Measurements from ENCODE around the gene CABP7. TPM values are rescaled to one million over a fixed set of nuclear protein-coding genes. Genes with fewer than 3 reads are reported as not detected.

CABP7 gene
- total and polyA plus RNA-seq, 2 donors (not counting 1 experiment from before 2014, with no cell fraction given): 0.03 TPM; not detected in 1

DNA sequence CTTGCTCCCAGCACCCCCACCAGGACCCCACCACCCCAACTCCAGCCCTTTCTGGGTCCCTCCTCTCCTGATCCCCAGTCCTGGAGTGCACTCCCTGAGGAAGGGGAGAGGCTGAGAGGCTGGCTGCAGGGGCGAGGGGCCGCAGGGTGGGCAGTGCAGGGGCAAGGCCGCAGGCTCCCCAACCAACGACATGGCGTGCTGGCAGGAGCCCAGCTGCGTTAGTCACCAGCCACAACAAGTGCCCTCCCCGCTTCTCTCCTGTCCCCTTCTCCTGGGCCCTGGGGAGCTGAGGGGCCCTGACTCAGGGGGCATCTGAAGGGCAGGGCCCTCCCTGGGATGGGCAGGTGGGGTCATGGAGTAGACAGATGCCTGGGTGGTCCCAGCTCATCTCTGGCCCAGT, 2.3 kb downstream of the CABP7 start:
- H3K27ac ChIP-seq (ENCODE audit: low read length in 2 of 2): no peak overlapping the region
- WGBS (ENCODE audit: insufficient coverage): 85% methylated on average over 7 of the region's 7 CpGs
- intact Hi-C loops (cut with micrococcal nuclease): no loop called here
- H4K20me1 ChIP-seq (ENCODE audit: control insufficient read depth, insufficient read depth, low read length, poor library complexity, severe bottlenecking): no peaks in the 10 kb centered on the region
- H3K27me3 ChIP-seq (replicated peaks in 1 of 4; ENCODE audit: control extremely low read depth in 1 of 4, control insufficient read depth in 3 of 4, insufficient read depth in 4 of 4, low read length in 3 of 4): peaks cover 0 to 33% (median 12%) of the 10 kb centered on the region in 4 experiments
- Mint-ChIP-seq H3K4me1 (peaks cover 9% of the 10 kb centered on the region), H3K27ac (no peak overlapping the region), H3K27me3 (peaks cover 27% of the 10 kb centered on the region), H3K9me3 (ENCODE audit: insufficient read depth) (no peaks in the 10 kb centered on the region), H3K4me3 (no peak overlapping the region)
- H2AFZ ChIP-seq (ENCODE audit: insufficient read depth, low read depth, low read length, poor library complexity, severe bottlenecking): no peak overlapping the region
- H3K79me2 ChIP-seq (ENCODE audit: control insufficient read depth, insufficient read depth, low read length): no peaks in the 10 kb centered on the region
- H3K4me1 ChIP-seq (ENCODE audit: control insufficient read depth in 2 of 2, insufficient read depth in 2 of 2, low read length in 2 of 2): peaks cover 7 to 8% of the 10 kb centered on the region in 2 donors
- H3K4me2 ChIP-seq (replicated peaks; ENCODE audit: low read depth, low read length, poor library complexity, severe bottlenecking): no peak overlapping the region
- ChIA-PET CTCF (no interaction called here), POLR2A (no interaction called here)
- DNase-seq (no peak), ATAC-seq (ENCODE audit: low read depth) (no peak)
- H3K4me3 ChIP-seq (ENCODE audit: control extremely low read depth in 1 of 5, extremely low read depth in 1 of 5, insufficient read depth in 1 of 5, low read depth in 2 of 5, low read length in 4 of 5): no peak overlapping the region
- H3K9me3 ChIP-seq (ENCODE audit: control extremely low read depth in 1 of 3, control insufficient read depth in 2 of 3, insufficient read depth in 1 of 3, low read length in 2 of 3): no peaks in the 10 kb centered on the region
- H3K9ac ChIP-seq (ENCODE audit: low read length): no peak overlapping the region
- TF ChIP-seq, protein P1, sequence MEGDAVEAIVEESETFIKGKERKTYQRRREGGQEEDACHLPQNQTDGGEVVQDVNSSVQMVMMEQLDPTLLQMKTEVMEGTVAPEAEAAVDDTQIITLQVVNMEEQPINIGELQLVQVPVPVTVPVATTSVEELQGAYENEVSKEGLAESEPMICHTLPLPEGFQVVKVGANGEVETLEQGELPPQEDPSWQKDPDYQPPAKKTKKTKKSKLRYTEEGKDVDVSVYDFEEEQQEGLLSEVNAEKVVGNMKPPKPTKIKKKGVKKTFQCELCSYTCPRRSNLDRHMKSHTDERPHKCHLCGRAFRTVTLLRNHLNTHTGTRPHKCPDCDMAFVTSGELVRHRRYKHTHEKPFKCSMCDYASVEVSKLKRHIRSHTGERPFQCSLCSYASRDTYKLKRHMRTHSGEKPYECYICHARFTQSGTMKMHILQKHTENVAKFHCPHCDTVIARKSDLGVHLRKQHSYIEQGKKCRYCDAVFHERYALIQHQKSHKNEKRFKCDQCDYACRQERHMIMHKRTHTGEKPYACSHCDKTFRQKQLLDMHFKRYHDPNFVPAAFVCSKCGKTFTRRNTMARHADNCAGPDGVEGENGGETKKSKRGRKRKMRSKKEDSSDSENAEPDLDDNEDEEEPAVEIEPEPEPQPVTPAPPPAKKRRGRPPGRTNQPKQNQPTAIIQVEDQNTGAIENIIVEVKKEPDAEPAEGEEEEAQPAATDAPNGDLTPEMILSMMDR (IDR thresholded peaks at IDR 0.05): no peak
- no peak for TF ChIP-seq EZH2 (IDR thresholded peaks at IDR 0.05; ENCODE audit: borderline replicate concordance, insufficient read depth, low read depth, low read length, poor library complexity, severe bottlenecking)
- no peaks in the 10 kb centered on the region for H3K36me3 ChIP-seq (replicated peaks in 1 of 2; ENCODE audit: control extremely low read depth in 1 of 2, control insufficient read depth in 1 of 2, extremely low read depth in 1 of 2, insufficient read depth in 2 of 2, low read length in 1 of 2)

DNA sequence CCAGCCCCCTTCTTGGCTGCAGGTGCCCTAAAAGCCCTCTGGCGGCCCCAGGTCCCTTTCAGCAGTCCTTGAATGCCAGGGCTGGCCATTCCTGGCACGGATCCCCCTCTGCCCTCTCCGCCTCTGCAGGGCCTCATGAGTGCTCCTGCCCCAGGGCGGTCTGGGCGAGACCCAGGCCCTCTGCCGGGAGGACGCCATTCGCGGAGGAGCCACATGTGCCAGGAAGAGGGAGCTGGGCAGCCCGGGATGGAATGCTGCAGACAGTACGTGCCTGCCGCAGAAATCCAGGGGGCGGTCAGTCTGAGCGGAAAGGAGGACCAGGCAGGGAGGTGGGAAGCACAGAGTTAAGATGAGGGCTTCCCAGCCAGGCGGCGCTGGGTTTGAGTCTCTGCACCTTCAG, 2.8 kb downstream of the CABP7 start:
- DNase-seq (no peak), ATAC-seq (ENCODE audit: low read depth) (no peak)
- Histone ChIP-seq H2AFZ (ENCODE audit: insufficient read depth, low read depth, low read length, poor library complexity, severe bottlenecking) (no peak overlapping the region), H3K79me2 (ENCODE audit: control insufficient read depth, insufficient read depth, low read length) (no peaks in the 10 kb centered on the region), H3K27me3 (replicated peaks in 1 of 4; ENCODE audit: control extremely low read depth in 1 of 4, control insufficient read depth in 3 of 4, insufficient read depth in 4 of 4, low read length in 3 of 4) (peaks cover 0 to 33% (median 12%) of the 10 kb centered on the region in 4 experiments), H3K9ac (ENCODE audit: low read length) (no peak overlapping the region), H4K20me1 (ENCODE audit: control insufficient read depth, insufficient read depth, low read length, poor library complexity, severe bottlenecking) (no peaks in the 10 kb centered on the region), H3K36me3 (replicated peaks in 1 of 2; ENCODE audit: control extremely low read depth in 1 of 2, control insufficient read depth in 1 of 2, extremely low read depth in 1 of 2, insufficient read depth in 2 of 2, low read length in 1 of 2) (no peaks in the 10 kb centered on the region), H3K9me3 (ENCODE audit: control extremely low read depth in 1 of 3, control insufficient read depth in 2 of 3, insufficient read depth in 1 of 3, low read length in 2 of 3) (no peaks in the 10 kb centered on the region), H3K4me2 (replicated peaks; ENCODE audit: low read depth, low read length, poor library complexity, severe bottlenecking) (no peak overlapping the region), H3K4me3 (ENCODE audit: control extremely low read depth in 1 of 5, extremely low read depth in 1 of 5, insufficient read depth in 1 of 5, low read depth in 2 of 5, low read length in 4 of 5) (no peak overlapping the region), H3K4me1 (ENCODE audit: control insufficient read depth in 2 of 2, insufficient read depth in 2 of 2, low read length in 2 of 2) (peaks cover 7 to 8% of the 10 kb centered on the region in 2 donors), H3K27ac (ENCODE audit: low read length in 2 of 2) (no peak overlapping the region)
- H3K9me3 Mint-ChIP-seq (ENCODE audit: insufficient read depth): no peaks in the 10 kb centered on the region
- CTCF ChIA-PET: no interaction called here
- POLR2A ChIA-PET: no interaction called here
- intact Hi-C loops (cut with micrococcal nuclease): no loop called here
- H3K4me3 Mint-ChIP-seq: no peak overlapping the region
- TF ChIP-seq, protein P1 (IDR thresholded peaks at IDR 0.05): no peak
- TF ChIP-seq EZH2 (IDR thresholded peaks at IDR 0.05; ENCODE audit: borderline replicate concordance, insufficient read depth, low read depth, low read length, poor library complexity, severe bottlenecking): no peak
- no peak overlapping the region for H3K27ac Mint-ChIP-seq
- 94% methylated on average over 12 of the region's 16 CpGs for WGBS (ENCODE audit: insufficient coverage)
- H3K4me1 Mint-ChIP-seq: peaks cover 9% of the 10 kb centered on the region
- peaks cover 23% of the 10 kb centered on the region for H3K27me3 Mint-ChIP-seq
